Lung (tissue), 12 donors: Measurements from ENCODE around the gene THADA. TPM values are rescaled to one million over a fixed set of nuclear protein-coding genes. Genes with fewer than 3 reads are reported as not detected.
A peak's percentile ranks its signal among the peaks of the same experiment; 100 is the strongest.

Source experiments
- ATAC-seq: fragments of 200-7000 bp; cut with Tn5 transposase; one replicate; pipeline ENCODE4 v1.9.1; 2020; ENCODE audit warnings: moderate number of reproducible peaks; ENCODE audit not compliant: insufficient read depth, low FRiP score
- DNase-seq, 3 donors: peaks; one replicate each; pipeline ENCODE4 v3.0.0-alpha.2; 2013 to 2017
- H3K27ac ChIP-seq, 2 donors: one replicate each; pipeline ENCODE4 v1.5.1; 2013; ENCODE audit warnings: mild to moderate bottlenecking in 2 of 2, moderate library complexity in 2 of 2, control low read depth in 1 of 2, inconsistent platforms in 1 of 2, low read depth in 1 of 2, low read length in 1 of 2
- H3K27me3 ChIP-seq, 3 donors: one replicate each; pipeline ENCODE4 v1.5.1; 2013; ENCODE audit warnings: low read length in 2 of 3; ENCODE audit not compliant: control insufficient read depth in 3 of 3, insufficient read depth in 3 of 3
- H3K36me3 ChIP-seq, 4 donors: one replicate each; pipeline ENCODE4 v1.5.1; 2013; ENCODE audit warnings: low read length in 4 of 4, mild to moderate bottlenecking in 1 of 4, moderate library complexity in 1 of 4; ENCODE audit not compliant: control insufficient read depth in 4 of 4, insufficient read depth in 4 of 4
- H3K4me1 ChIP-seq, 5 donors: one replicate each; pipeline ENCODE4 v1.5.1; 2013; ENCODE audit warnings: low read length in 5 of 5, mild to moderate bottlenecking in 2 of 5, moderate library complexity in 1 of 5; ENCODE audit not compliant: control insufficient read depth in 5 of 5, insufficient read depth in 5 of 5
- H3K4me3 ChIP-seq: one replicate; pipeline ENCODE4 v1.5.1; 2013; ENCODE audit warnings: mild to moderate bottlenecking, control low read depth, moderate library complexity
- H3K9ac ChIP-seq, 2 donors: one replicate each; pipeline ENCODE4 v1.5.1; 2013; ENCODE audit warnings: low read length in 2 of 2, control low read depth in 1 of 2; ENCODE audit not compliant: insufficient read depth in 1 of 2
- H3K9me3 ChIP-seq, 4 donors: one replicate each; pipeline ENCODE4 v1.5.1; 2013; ENCODE audit warnings: low read length in 3 of 4, mild to moderate bottlenecking in 1 of 4, moderate library complexity in 1 of 4; ENCODE audit not compliant: control insufficient read depth in 4 of 4, insufficient read depth in 3 of 4
- CTCF ChIP-seq: IDR thresholded peaks from 2 replicates; pipeline ENCODE4 v1.5.1; 2012; ENCODE audit warnings: mild to moderate bottlenecking; ENCODE audit errors: control extremely low read depth, extremely low read depth
- WGBS, 2 donors: extraction: QIAGEN DNeasy Blood & Tissue Kit; methylation state at CpG; one replicate each; pipeline ENCODE4 v1.1.7; 2013; 5-methylcytosine and 5-hydroxymethylcytosine counted together
- polyA plus RNA-seq, 2 donors: library from polyadenylated mRNA; stranded (reverse); fragments of 200-250 nt; gene quantifications; one replicate each; pipeline ENCODE4 v1.2.1, GENCODE V29; 2013
- total RNA-seq, 2 donors: library from RNA; depleted of rRNA in 1 of 2; stranded (reverse); fragments of >200 nt in 1 of 2; gene quantifications; one replicate each; pipeline ENCODE4 v1.2.1, GENCODE V29; 2014 to 2021
- donor health status: control.
- donor health status: control.
- donor health status: Bipolar disorder and iron deficiency.
- donor health status: healthy.
- donor health status: DM: yes; HTN: yes; CAD: no.

The THADA gene
- total and polyA plus RNA-seq, 4 donors: 11.3 to 72.5 (median 25.2) TPM

GRCh38 chr2:43349904-43350303 lies 245.9 kb downstream of the THADA start:
- ATAC-seq: no peak
- Histone ChIP-seq H3K27ac (no peak overlapping the region), H3K4me1 (peaks cover 3 to 57% (median 28%) of the 10 kb centered on the region in 5 donors), H3K27me3 (no peaks in the 10 kb centered on the region), H3K36me3 (no peaks in the 10 kb centered on the region), H3K4me3 (no peak overlapping the region), H3K9me3 (no peaks in the 10 kb centered on the region), H3K9ac (no peak overlapping the region)
- TF ChIP-seq CTCF: no peak
- peak in 2 of 3 donors; percentile 57 to 58 for DNase-seq
- 52 to 66% methylated on average over 3 of the region's 3 CpGs for WGBS, 2 donors

- DNase-seq (peak in 2 of 3 donors; percentile 70 to 80), ATAC-seq (no peak)
- no peak for TF ChIP-seq CTCF
- H3K4me3 ChIP-seq: no peak overlapping the region
- no peaks in the 10 kb centered on the region for H3K27me3 ChIP-seq
- H3K9me3 ChIP-seq: no peaks in the 10 kb centered on the region
- H3K27ac ChIP-seq: peak overlapping the region in 1 of 2 donors; percentile 35
- peaks cover 3 to 65% (median 37%) of the 10 kb centered on the region in 5 donors for H3K4me1 ChIP-seq
- no peaks in the 10 kb centered on the region for H3K36me3 ChIP-seq
- peak overlapping the region in 1 of 2 donors; percentile 16 for H3K9ac ChIP-seq
- WGBS, 2 donors: 43 to 48% methylated on average over 1 of the region's 1 CpG
Observed at GRCh38 chr2:43348908-43349661, 246.8 kb downstream of the THADA start.

GRCh38 chr2:43347746-43348145 lies 248.1 kb downstream of the THADA start:
- peak in 2 of 3 donors; percentile 59 to 61 for DNase-seq
- Histone ChIP-seq H3K4me3 (no peak overlapping the region), H3K4me1 (peaks cover 8 to 76% (median 40%) of the 10 kb centered on the region in 5 donors), H3K36me3 (peaks cover 0 to 2% (median 0%) of the 10 kb centered on the region in 4 donors), H3K27me3 (no peaks in the 10 kb centered on the region), H3K27ac (peak overlapping the region in 1 of 2 donors; percentile 41), H3K9ac (peak overlapping the region in 1 of 2 donors; percentile 53), H3K9me3 (no peaks in the 10 kb centered on the region)
- no peak for ATAC-seq
- no peak for TF ChIP-seq CTCF
- WGBS, 2 donors: 81 to 86% methylated on average over 4 of the region's 4 CpGs
